H9 (cell line): ENCODE results near the gene ATXN10. TPM values are rescaled to one million over a fixed set of nuclear protein-coding genes. Genes with fewer than 3 reads are reported as not detected.
"Not testable (repeated sequence)": the region's sequence is repeated elsewhere in the genome, so short reads cannot be mapped to it uniquely, and the experiment has no call there.

Experiments used
- DNase-seq: peaks from one replicate; pipeline ENCODE4 v3.0.0-alpha.2; 2017
- H2AFZ ChIP-seq: one replicate; pipeline ENCODE4 v1.6.1; 2013; ENCODE audit warnings: mild to moderate bottlenecking, low read length, control low read depth, moderate library complexity
- H2AK5ac ChIP-seq: 2 replicates; pipeline ENCODE4 v1.6.1; 2013; ENCODE audit warnings: low read length, control low read depth, mixed read lengths; ENCODE audit not compliant: insufficient read length
- H2BK120ac ChIP-seq: one replicate; pipeline ENCODE4 v1.6.1; 2013; ENCODE audit warnings: low read depth, mild to moderate bottlenecking, low read length, control low read depth, inconsistent platforms; ENCODE audit not compliant: poor library complexity, severe bottlenecking
- H2BK12ac ChIP-seq: 2 replicates; pipeline ENCODE4 v1.6.1; 2013; ENCODE audit warnings: low read length, control low read depth, mixed read lengths, low read depth; ENCODE audit not compliant: insufficient read length
- H2BK15ac ChIP-seq: 2 replicates; pipeline ENCODE4 v1.6.1; 2013; ENCODE audit warnings: low read depth, low read length, control low read depth
- H2BK20ac ChIP-seq: one replicate; pipeline ENCODE4 v1.6.1; 2013; ENCODE audit warnings: low read depth, mild to moderate bottlenecking, low read length, control low read depth, inconsistent platforms; ENCODE audit not compliant: poor library complexity, severe bottlenecking
- H2BK5ac ChIP-seq: 2 replicates; pipeline ENCODE4 v1.6.1; 2013; ENCODE audit warnings: low read length, control low read depth, mixed read lengths; ENCODE audit not compliant: insufficient read length
- H3K14ac ChIP-seq: 2 replicates; pipeline ENCODE4 v1.6.1; 2013; ENCODE audit warnings: low read length, control low read depth; ENCODE audit not compliant: insufficient read depth
- H3K18ac ChIP-seq: 2 replicates; pipeline ENCODE4 v1.6.1; 2013; ENCODE audit warnings: low read depth, mild to moderate bottlenecking, mixed read lengths, low read length, control low read depth; ENCODE audit not compliant: insufficient read length
- H3K23ac ChIP-seq: 2 replicates; pipeline ENCODE4 v1.6.1; 2013; ENCODE audit warnings: low read length, control low read depth, mixed read lengths, low read depth; ENCODE audit not compliant: insufficient read length
- H3K23me2 ChIP-seq: 2 replicates; pipeline ENCODE4 v1.6.1; 2013; ENCODE audit warnings: low read depth, mild to moderate bottlenecking, mixed read lengths, low read length, control low read depth; ENCODE audit not compliant: insufficient read length, poor library complexity, severe bottlenecking
- H3K27ac ChIP-seq: 2 replicates; pipeline ENCODE4 v1.5.1; 2013; ENCODE audit warnings: low read length, control low read depth, mixed read lengths, low read depth; ENCODE audit not compliant: insufficient read length
- H3K27me3 ChIP-seq: 2 replicates; pipeline ENCODE4 v1.6.1; 2013; ENCODE audit warnings: low read length, control low read depth, inconsistent platforms; ENCODE audit not compliant: insufficient read depth
- H3K4ac ChIP-seq: 2 replicates; pipeline ENCODE4 v1.6.1; 2013; ENCODE audit warnings: low read depth, mild to moderate bottlenecking, control low read depth, inconsistent platforms, low read length, moderate library complexity
- H3K4me1 ChIP-seq: 2 replicates; pipeline ENCODE4 v1.6.1; 2013; ENCODE audit warnings: low read length, control low read depth, inconsistent platforms; ENCODE audit not compliant: insufficient read depth
- H3K4me2 ChIP-seq: 2 replicates; pipeline ENCODE4 v1.6.1; 2013; ENCODE audit warnings: low read length, control low read depth, mixed read lengths; ENCODE audit not compliant: insufficient read length, insufficient read depth
- H3K56ac ChIP-seq: 2 replicates; pipeline ENCODE4 v1.6.1; 2013; ENCODE audit warnings: low read depth, mild to moderate bottlenecking, mixed read lengths, low read length, control low read depth; ENCODE audit not compliant: insufficient read length
- H3K79me1 ChIP-seq: 2 replicates; pipeline ENCODE4 v1.6.1; 2013; ENCODE audit warnings: low read depth, mild to moderate bottlenecking, moderate library complexity, low read length, control low read depth, inconsistent platforms; ENCODE audit not compliant: insufficient read depth, poor library complexity, severe bottlenecking
- H3K79me2 ChIP-seq: 2 replicates; pipeline ENCODE4 v1.6.1; 2013; ENCODE audit warnings: low read length, control low read depth, inconsistent platforms; ENCODE audit not compliant: insufficient read depth
- H3K9ac ChIP-seq: 2 replicates; pipeline ENCODE4 v1.6.1; 2013; ENCODE audit warnings: low read length, control low read depth, mixed read lengths; ENCODE audit not compliant: insufficient read length; ENCODE audit errors: extremely low read depth
- H3K9me3 ChIP-seq: one replicate; pipeline ENCODE4 v1.6.1; 2013; ENCODE audit warnings: low read depth, low read length, inconsistent platforms; ENCODE audit not compliant: control insufficient read depth
- H3T11ph ChIP-seq: one replicate; pipeline ENCODE4 v1.6.1; 2013; ENCODE audit warnings: mild to moderate bottlenecking, low read length, control low read depth, inconsistent platforms
- H4K20me1 ChIP-seq: one replicate; pipeline ENCODE4 v1.6.1; 2013; ENCODE audit not compliant: control insufficient read depth, insufficient read length, insufficient read depth
- H4K5ac ChIP-seq: 2 replicates; pipeline ENCODE4 v1.6.1; 2013; ENCODE audit warnings: low read depth, mild to moderate bottlenecking, mixed read lengths, low read length, control low read depth; ENCODE audit not compliant: insufficient read length
- H4K8ac ChIP-seq: replicated peaks from 2 replicates; pipeline ENCODE4 v1.6.1; 2013; ENCODE audit warnings: low read length, control low read depth, mixed read lengths, low read depth; ENCODE audit not compliant: insufficient read length
- H4K91ac ChIP-seq: 2 replicates; pipeline ENCODE4 v1.6.1; 2013; ENCODE audit warnings: low read depth, mild to moderate bottlenecking, moderate library complexity, mixed read lengths, low read length, control low read depth; ENCODE audit not compliant: insufficient read length
- H3K27ac Mint-ChIP-seq, 3 experiments: 2 replicates in 2 of 3; 3 replicates in 1 of 3; pipeline ENCODE4 v1.8.0; 2020 to 2021; ENCODE audit warnings: mixed read lengths in 3 of 3, mild to moderate bottlenecking in 1 of 3, moderate library complexity in 1 of 3
- H3K27me3 Mint-ChIP-seq: 2 replicates; pipeline ENCODE4 v1.8.0; 2021; ENCODE audit warnings: low read depth, mild to moderate bottlenecking, moderate library complexity, mixed read lengths
- H3K36me3 Mint-ChIP-seq, 3 experiments: 2 replicates in 2 of 3; 3 replicates in 1 of 3; pipeline ENCODE4 v1.8.0; 2020 to 2021; ENCODE audit warnings: low read depth in 3 of 3, mixed read lengths in 3 of 3; ENCODE audit not compliant: insufficient read depth in 1 of 3
- H3K4me1 Mint-ChIP-seq, 2 experiments: 2 replicates each; pipeline ENCODE4 v1.8.0; 2020; ENCODE audit warnings: mixed read lengths in 2 of 2
- H3K4me3 Mint-ChIP-seq, 2 experiments: 2 replicates in 1 of 2; 3 replicates in 1 of 2; pipeline ENCODE4 v1.8.0; 2020 to 2021; ENCODE audit warnings: mild to moderate bottlenecking in 2 of 2, mixed read lengths in 2 of 2, moderate library complexity in 1 of 2
- H3K9me3 Mint-ChIP-seq, 2 experiments: 2 replicates in 1 of 2; 3 replicates in 1 of 2; pipeline ENCODE4 v1.8.0; 2020; ENCODE audit warnings: mild to moderate bottlenecking in 2 of 2, mixed read lengths in 2 of 2, moderate library complexity in 1 of 2
- WGBS: extraction: QIAGEN DNeasy Blood & Tissue Kit; methylation state at CpG from one replicate; pipeline ENCODE4 v1.1.7; 2013; ENCODE audit warnings: missing lambda C conversion rate, low lambda C conversion rate, mixed read lengths; ENCODE audit not compliant: insufficient read length; ENCODE audit errors: extremely low coverage; 5-methylcytosine and 5-hydroxymethylcytosine counted together
- total RNA-seq: library from RNA; stranded (reverse); gene quantifications from 2 replicates; pipeline ENCODE4 v1.2.1, GENCODE V29; 2021
- TF ChIP-seq, protein P1 (sequence below): fragments of 200-600 bp; sonication (generic); conservative IDR thresholded peaks from 3 replicates; pipeline ENCODE4 v1.8.0; 2021; ENCODE audit warnings: antibody characterized with exemption, mild to moderate bottlenecking

ATXN10 gene
- total RNA-seq, 1 experiment from 2014 or later: 210 TPM

DNA sequence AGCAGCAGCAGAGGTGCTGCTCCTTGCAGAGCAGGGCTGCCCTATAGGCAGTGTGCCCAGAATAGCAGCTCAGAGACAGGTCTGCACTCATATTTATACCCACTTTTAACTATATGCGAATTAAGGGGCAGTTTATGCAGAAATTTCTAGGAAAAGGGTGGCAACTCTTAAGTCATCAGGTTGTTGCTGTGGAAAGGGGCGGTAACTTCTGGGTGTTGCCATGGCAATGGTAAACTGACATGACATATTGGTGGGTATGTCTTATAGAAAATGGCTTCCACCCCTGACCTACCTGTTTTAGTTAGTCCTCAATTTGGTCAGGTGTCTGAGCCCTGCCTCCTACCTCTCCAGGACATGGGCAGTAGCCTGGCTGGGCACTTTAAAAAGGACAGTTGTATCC lies 122.3 kb downstream of the ATXN10 start:
- Histone ChIP-seq H2BK12ac (no peak overlapping the region), H4K91ac (no peak overlapping the region), H3K27me3 (no peaks in the 10 kb centered on the region), H4K5ac (no peak overlapping the region), H3K56ac (no peak overlapping the region), H2BK5ac (no peak overlapping the region), H3K79me2 (no peaks in the 10 kb centered on the region), H3K18ac (no peak overlapping the region), H2BK120ac (no peak overlapping the region), H2BK15ac (no peak overlapping the region), H3K79me1 (peaks cover 4% of the 10 kb centered on the region), H3K4me2 (no peak overlapping the region), H3T11ph (no peak overlapping the region), H4K8ac (no peak overlapping the region), H3K9me3 (peaks cover 13% of the 10 kb centered on the region), H2AFZ (no peak overlapping the region), H3K27ac (no peak overlapping the region), H3K4me1 (no peaks in the 10 kb centered on the region), H3K9ac (no peak overlapping the region), H3K14ac (no peak overlapping the region), H2BK20ac (no peak overlapping the region), H4K20me1 (no peaks in the 10 kb centered on the region), H2AK5ac (no peak overlapping the region), H3K23ac (no peak overlapping the region), H3K23me2 (no peaks in the 10 kb centered on the region), H3K4ac (no peak overlapping the region)
- TF ChIP-seq, protein P1, sequence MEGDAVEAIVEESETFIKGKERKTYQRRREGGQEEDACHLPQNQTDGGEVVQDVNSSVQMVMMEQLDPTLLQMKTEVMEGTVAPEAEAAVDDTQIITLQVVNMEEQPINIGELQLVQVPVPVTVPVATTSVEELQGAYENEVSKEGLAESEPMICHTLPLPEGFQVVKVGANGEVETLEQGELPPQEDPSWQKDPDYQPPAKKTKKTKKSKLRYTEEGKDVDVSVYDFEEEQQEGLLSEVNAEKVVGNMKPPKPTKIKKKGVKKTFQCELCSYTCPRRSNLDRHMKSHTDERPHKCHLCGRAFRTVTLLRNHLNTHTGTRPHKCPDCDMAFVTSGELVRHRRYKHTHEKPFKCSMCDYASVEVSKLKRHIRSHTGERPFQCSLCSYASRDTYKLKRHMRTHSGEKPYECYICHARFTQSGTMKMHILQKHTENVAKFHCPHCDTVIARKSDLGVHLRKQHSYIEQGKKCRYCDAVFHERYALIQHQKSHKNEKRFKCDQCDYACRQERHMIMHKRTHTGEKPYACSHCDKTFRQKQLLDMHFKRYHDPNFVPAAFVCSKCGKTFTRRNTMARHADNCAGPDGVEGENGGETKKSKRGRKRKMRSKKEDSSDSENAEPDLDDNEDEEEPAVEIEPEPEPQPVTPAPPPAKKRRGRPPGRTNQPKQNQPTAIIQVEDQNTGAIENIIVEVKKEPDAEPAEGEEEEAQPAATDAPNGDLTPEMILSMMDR: no peak
- H3K4me3 Mint-ChIP-seq: no peak overlapping the region
- H3K27ac Mint-ChIP-seq: no peak overlapping the region
- DNase-seq: no peak
- no peaks in the 10 kb centered on the region for H3K4me1 Mint-ChIP-seq
- WGBS: no CpG with 5 or more reads among the region's 2 CpGs
- H3K36me3 Mint-ChIP-seq: peaks cover 53 to 59% (median 58%) of the 10 kb centered on the region in 3 experiments
- H3K27me3 Mint-ChIP-seq: no peaks in the 10 kb centered on the region; the same call in 1 of the 2 replicates
- H3K9me3 Mint-ChIP-seq: peaks cover 32 to 36% of the 10 kb centered on the region in 2 experiments

DNA sequence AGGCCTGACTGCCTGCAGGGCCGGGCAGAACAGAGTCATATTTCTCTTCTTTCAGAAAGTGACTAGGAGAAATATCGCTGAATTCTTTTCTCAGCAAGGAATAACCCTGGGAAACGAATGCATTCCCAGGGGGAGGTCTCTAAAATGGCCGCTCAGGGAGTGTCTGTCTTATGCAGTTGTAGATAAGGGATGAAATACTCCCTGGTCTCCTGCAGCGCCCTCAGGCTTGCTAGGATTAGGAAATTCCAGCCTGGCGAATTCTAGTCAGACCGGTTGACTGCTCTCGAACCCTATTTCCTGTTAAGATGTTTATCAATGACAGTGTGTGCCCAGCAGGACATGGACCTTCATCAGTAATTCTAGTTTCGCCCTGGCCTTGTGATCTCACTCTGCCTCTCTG lies 124.4 kb downstream of the ATXN10 start:
- not testable (repeated sequence) for H3K18ac ChIP-seq, H3K4ac ChIP-seq, H3K27me3 ChIP-seq, H3K56ac ChIP-seq, H3K23ac ChIP-seq, H2BK12ac ChIP-seq, H2BK20ac ChIP-seq, H3K79me2 ChIP-seq, DNase-seq, H3K27me3 Mint-ChIP-seq, H3K27ac Mint-ChIP-seq, H2AK5ac ChIP-seq, H3K4me2 ChIP-seq, H4K20me1 ChIP-seq, H4K8ac ChIP-seq, H3K79me1 ChIP-seq, H3T11ph ChIP-seq, H3K9ac ChIP-seq, H3K27ac ChIP-seq, H3K23me2 ChIP-seq, H3K4me1 ChIP-seq, H4K91ac ChIP-seq, H2AFZ ChIP-seq, H2BK5ac ChIP-seq, H2BK120ac ChIP-seq, H3K4me1 Mint-ChIP-seq, H4K5ac ChIP-seq, H3K14ac ChIP-seq, H3K4me3 Mint-ChIP-seq, H2BK15ac ChIP-seq
- no CpG with 5 or more reads among the region's 9 CpGs for WGBS
- peaks cover 13% of the 10 kb centered on the region for H3K9me3 ChIP-seq
- H3K36me3 Mint-ChIP-seq: peaks cover 53 to 59% (median 58%) of the 10 kb centered on the region in 3 experiments
- H3K9me3 Mint-ChIP-seq: peaks cover 32 to 36% of the 10 kb centered on the region in 2 experiments
